AG10803 (cell line): ENCODE results near the gene PAXX.

ENCODE experiments used
- DNase-seq: peaks from one replicate; pipeline ENCODE4 v3.0.0; 2010; ENCODE audit warnings: low read depth
- H3K4me3 ChIP-seq: 2 replicates; pipeline ENCODE4 v1.5.1; 2011; ENCODE audit warnings: mild to moderate bottlenecking, low read length, control low read depth
- CTCF ChIP-seq: conservative IDR thresholded peaks from 2 replicates; pipeline ENCODE4 v1.5.1; 2011; ENCODE audit warnings: mild to moderate bottlenecking, low read length, control low read depth, inconsistent platforms

Gene PAXX

GRCh38 chr9:136946228-136947027, 45.8 kb upstream of the PAXX start:
- DNase-seq = no peak
- H3K4me3 ChIP-seq = no peak overlapping the region
- no peak for TF ChIP-seq CTCF

DNA sequence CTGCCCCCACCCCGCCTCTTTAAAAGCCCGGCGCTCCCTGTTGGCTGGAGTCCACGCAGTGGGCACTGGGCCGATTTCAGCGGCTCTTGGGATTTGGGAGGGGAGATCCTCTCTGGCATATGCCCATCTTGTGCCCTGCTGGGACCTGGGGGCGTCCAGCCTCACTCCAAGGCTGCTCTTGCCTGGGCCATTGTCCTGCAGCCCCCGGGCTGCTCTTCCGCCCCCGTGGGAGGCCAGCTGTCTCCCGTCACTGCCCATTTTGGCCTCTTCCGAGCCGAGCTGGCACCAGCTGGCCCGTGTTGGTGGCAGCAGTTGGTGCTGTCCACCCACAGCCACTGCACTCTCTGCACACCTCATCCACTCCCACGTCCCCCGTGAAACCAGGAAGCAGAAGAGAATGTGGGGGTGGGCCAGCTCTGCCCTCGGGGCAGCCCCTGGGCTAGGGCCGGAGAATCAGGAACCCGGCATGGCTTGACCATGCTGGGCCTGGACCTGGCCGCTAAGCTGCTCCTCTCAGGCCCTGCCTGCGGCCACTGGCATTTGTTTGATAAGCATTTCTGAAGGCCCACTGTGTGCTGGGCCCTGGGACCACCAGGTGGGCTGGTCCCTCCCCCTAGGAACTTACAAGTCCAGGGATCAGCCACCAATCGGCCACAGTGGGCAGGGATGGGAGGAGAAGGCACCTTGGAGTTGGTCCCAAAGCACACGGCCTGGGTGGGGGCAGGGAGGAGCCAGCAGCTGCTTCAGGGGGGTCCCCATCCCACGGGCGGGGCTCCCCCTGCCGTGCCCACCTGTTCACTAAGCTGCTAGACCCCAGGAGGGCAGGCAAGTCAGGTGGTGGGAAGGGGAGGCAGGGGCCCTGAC, 45.0 kb upstream of the PAXX start:
- TF ChIP-seq CTCF = no peak
- DNase-seq = no peak
- H3K4me3 ChIP-seq = no peak overlapping the region

DNA sequence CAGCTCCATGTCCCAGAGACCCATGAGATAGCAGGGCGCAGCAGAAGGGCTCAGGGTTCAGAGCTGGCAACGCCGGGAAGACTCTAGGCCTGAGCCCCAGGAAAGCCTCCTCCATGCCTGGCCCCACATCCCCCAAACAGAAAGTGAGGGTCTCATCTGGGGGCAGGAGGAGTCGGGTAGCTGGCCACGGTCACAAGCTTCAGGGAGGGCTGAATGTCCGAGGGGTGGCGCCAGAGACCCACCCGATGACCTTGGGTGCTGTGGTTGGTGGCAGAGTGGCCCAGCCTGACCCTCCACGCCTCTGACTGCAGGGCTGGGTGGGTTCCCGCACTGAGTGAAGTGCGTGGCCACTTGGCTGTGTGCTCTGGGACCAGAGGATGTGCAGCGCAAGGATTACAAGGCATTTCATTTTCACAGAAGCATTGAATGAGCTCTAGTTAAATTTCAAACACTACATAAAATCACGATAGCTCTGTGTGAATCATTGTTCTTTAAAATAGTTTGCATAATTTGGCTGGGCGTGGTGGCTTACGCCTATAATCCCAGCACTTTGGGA, 44.2 kb upstream of the PAXX start:
- DNase-seq = peak; percentile 49

DNA sequence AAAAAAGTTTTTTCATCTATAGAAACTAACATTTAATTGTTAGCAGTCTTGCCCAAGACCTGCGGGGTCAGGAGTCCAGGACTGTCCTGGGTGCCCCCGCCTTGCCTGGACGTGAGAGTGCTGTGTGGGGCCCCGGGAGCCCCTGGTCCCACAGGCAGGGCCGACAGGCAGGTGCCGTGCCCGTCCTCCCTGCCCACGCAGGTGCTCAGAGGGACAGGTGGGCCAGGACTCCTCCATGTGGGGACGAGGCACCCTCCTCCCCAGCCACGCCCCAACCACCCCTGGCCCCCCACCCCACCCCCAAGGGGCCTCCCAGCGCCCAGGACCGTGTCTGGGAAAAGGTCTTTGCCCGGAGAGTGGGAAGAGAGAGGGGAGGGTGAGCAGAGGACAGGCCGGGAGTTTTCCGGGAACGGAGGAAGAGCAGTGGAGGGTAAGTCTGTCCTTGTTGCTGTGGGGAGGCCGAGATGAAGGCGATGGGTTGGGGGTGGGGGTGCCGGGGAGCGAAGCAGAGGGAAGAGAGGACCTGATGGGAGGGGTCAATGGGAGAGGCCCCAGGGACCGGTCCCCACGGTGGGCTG, 42.9 kb upstream of the PAXX start:
- no peak for DNase-seq
- peak overlapping the region; percentile 58 for H3K4me3 ChIP-seq
- TF ChIP-seq CTCF = no peak

More for the DNA sequence above, 44.2 kb upstream of the PAXX start:
- TF ChIP-seq CTCF = peak; percentile 51
- H3K4me3 ChIP-seq = no peak overlapping the region

- DNase-seq = peak; percentile 63
- peak overlapping the region; percentile 58 for H3K4me3 ChIP-seq
- TF ChIP-seq CTCF = no peak
Observed at GRCh38 chr9:136949817-136950655, 42.2 kb upstream of the PAXX start.

DNA sequence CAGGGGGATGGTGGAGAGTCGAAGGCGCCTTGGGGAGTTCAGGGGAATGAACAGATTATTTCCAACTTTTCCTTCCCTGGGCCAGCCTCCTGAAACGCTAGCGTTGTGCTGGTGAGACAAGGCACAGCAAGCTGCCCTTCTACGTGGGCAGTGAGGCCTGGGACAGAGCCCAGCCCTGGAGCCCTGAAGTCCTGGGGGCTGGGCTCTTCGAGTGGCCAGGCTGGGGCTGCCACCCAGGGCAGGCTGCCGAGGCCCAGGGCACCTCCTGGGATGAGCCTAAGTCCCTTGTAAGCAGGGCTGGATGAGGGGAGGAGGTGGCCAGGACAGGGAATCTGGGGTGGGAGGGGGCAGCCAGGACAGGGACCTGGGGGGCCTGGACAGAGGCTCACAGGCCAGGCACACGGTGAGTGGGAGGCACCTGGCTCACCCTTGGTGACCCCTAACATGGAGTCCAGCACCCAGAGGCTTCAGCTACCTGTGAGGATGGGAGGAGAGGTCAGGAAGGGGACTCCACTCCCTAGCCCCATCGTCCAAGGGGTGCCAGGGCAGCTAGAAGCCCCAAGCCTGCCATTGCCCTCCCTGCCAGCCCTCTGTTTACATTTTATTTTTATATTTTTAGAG, 41.5 kb upstream of the PAXX start:
- DNase-seq = no peak
- no peak overlapping the region for H3K4me3 ChIP-seq
- TF ChIP-seq CTCF = no peak
